Hepatocyte (in vitro differentiated cells): ENCODE results near the gene SUPT3H. TPM values are rescaled to one million over a fixed set of nuclear protein-coding genes. Genes with fewer than 3 reads are reported as not detected.
A peak's percentile ranks its signal among the peaks of the same experiment; 100 is the strongest.

Experiments
- DNase-seq: peaks from one replicate; pipeline ENCODE4 v3.0.0-alpha.2; 2016; ENCODE audit warnings: low spot score
- H2AFZ ChIP-seq: fragments of 200-600 bp; sonication (generic); 2 replicates; pipeline ENCODE4 v1.6.0; 2016; ENCODE audit warnings: antibody characterized with exemption, mild to moderate bottlenecking
- H3K27ac ChIP-seq: fragments of 200-600 bp; sonication (generic); 2 replicates; pipeline ENCODE4 v1.5.1; 2016; ENCODE audit warnings: mild to moderate bottlenecking
- H3K27me3 ChIP-seq: fragments of 200-600 bp; sonication (generic); 2 replicates; pipeline ENCODE4 v1.6.1; 2016
- H3K36me3 ChIP-seq: fragments of 200-600 bp; sonication (generic); replicated peaks from 2 replicates; pipeline ENCODE4 v1.5.1; 2016; ENCODE audit warnings: low read depth; ENCODE audit not compliant: insufficient read depth
- H3K4me1 ChIP-seq: fragments of 200-600 bp; sonication (generic); 2 replicates; pipeline ENCODE4 v1.5.1; 2016; ENCODE audit warnings: mild to moderate bottlenecking, moderate library complexity; ENCODE audit not compliant: insufficient read depth
- H3K4me2 ChIP-seq: fragments of 200-600 bp; sonication (generic); 2 replicates; pipeline ENCODE4 v1.6.0; 2016
- H3K4me3 ChIP-seq: fragments of 200-600 bp; sonication (generic); 2 replicates; pipeline ENCODE4 v1.5.1; 2016; ENCODE audit warnings: mild to moderate bottlenecking
- H3K79me2 ChIP-seq: fragments of 200-600 bp; sonication (generic); 2 replicates; pipeline ENCODE4 v1.6.0; 2017; ENCODE audit warnings: mild to moderate bottlenecking
- H3K9me2 ChIP-seq: fragments of 200-600 bp; sonication (generic); replicated peaks from 2 replicates; pipeline ENCODE4 v1.6.0; 2017; ENCODE audit warnings: mild to moderate bottlenecking; ENCODE audit not compliant: insufficient read depth
- H3K9me3 ChIP-seq: fragments of 200-600 bp; sonication (generic); 2 replicates; pipeline ENCODE4 v1.5.1; 2016; ENCODE audit warnings: low read depth, mild to moderate bottlenecking
- H4K20me1 ChIP-seq: fragments of 200-600 bp; sonication (generic); 2 replicates; pipeline ENCODE4 v1.6.0; 2016; ENCODE audit warnings: mild to moderate bottlenecking; ENCODE audit not compliant: insufficient read depth, poor library complexity, severe bottlenecking
- EZH2 ChIP-seq: fragments of 200-600 bp; sonication (generic); IDR thresholded peaks from 2 replicates; pipeline ENCODE4 v1.6.1; 2016; ENCODE audit warnings: antibody characterized with exemption, mild to moderate bottlenecking, borderline replicate concordance
- EZH2phosphoT487 ChIP-seq: fragments of 200-600 bp; sonication (generic); IDR thresholded peaks from one replicate; pipeline ENCODE4 v1.6.1; 2018; ENCODE audit warnings: antibody characterized with exemption, mild to moderate bottlenecking, low read depth, moderate library complexity; ENCODE audit not compliant: unreplicated experiment, severe bottlenecking
- WGBS: methylation state at CpG from one replicate; pipeline ENCODE4 v1.1.6; 2016; ENCODE audit warnings: low lambda C conversion rate; ENCODE audit errors: missing lambda C conversion rate; 5-methylcytosine and 5-hydroxymethylcytosine counted together
- polyA plus RNA-seq: library from polyadenylated mRNA; unstranded; fragments of >200 nt; fragmentation: Nextera tagmentation; extraction: Ambion mirVana; gene quantifications from 2 replicates; pipeline ENCODE4 v1.2.1, GENCODE V29; 2016
- total RNA-seq: library from RNA; depleted of rRNA; stranded (reverse); fragments of >200 nt; gene quantifications from 2 replicates; pipeline ENCODE4 v1.2.3, GENCODE V29; 2014
- TF ChIP-seq, protein P1 (sequence below): fragments of 200-600 bp; sonication (generic); IDR thresholded peaks from 2 replicates; pipeline ENCODE4 v1.5.1; 2016; ENCODE audit warnings: antibody characterized with exemption, mild to moderate bottlenecking; ENCODE audit not compliant: poor library complexity

The SUPT3H gene
- total and polyA plus RNA-seq, 2 experiments from 2014 or later = 6.8 to 7.7 TPM

- Histone ChIP-seq H3K9me3 (no peaks in the 10 kb centered on the region), H3K4me2 (peak overlapping the region; percentile 42), H3K4me1 (peaks cover 14% of the 10 kb centered on the region), H3K4me3 (no peak overlapping the region), H3K9me2 (no peaks in the 10 kb centered on the region), H3K27me3 (peaks cover 5% of the 10 kb centered on the region), H2AFZ (no peak overlapping the region), H3K36me3 (no peaks in the 10 kb centered on the region), H3K27ac (no peak overlapping the region), H4K20me1 (no peaks in the 10 kb centered on the region), H3K79me2 (no peaks in the 10 kb centered on the region)
- TF ChIP-seq, protein P1, sequence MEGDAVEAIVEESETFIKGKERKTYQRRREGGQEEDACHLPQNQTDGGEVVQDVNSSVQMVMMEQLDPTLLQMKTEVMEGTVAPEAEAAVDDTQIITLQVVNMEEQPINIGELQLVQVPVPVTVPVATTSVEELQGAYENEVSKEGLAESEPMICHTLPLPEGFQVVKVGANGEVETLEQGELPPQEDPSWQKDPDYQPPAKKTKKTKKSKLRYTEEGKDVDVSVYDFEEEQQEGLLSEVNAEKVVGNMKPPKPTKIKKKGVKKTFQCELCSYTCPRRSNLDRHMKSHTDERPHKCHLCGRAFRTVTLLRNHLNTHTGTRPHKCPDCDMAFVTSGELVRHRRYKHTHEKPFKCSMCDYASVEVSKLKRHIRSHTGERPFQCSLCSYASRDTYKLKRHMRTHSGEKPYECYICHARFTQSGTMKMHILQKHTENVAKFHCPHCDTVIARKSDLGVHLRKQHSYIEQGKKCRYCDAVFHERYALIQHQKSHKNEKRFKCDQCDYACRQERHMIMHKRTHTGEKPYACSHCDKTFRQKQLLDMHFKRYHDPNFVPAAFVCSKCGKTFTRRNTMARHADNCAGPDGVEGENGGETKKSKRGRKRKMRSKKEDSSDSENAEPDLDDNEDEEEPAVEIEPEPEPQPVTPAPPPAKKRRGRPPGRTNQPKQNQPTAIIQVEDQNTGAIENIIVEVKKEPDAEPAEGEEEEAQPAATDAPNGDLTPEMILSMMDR = peak; percentile 19
- no peak for TF ChIP-seq EZH2
- DNase-seq = peak; percentile 80
- WGBS = 9% methylated on average over 8 of the region's 8 CpGs
Observed at GRCh38 chr6:44800171-44800783, 577.5 kb downstream of the SUPT3H start.

DNA sequence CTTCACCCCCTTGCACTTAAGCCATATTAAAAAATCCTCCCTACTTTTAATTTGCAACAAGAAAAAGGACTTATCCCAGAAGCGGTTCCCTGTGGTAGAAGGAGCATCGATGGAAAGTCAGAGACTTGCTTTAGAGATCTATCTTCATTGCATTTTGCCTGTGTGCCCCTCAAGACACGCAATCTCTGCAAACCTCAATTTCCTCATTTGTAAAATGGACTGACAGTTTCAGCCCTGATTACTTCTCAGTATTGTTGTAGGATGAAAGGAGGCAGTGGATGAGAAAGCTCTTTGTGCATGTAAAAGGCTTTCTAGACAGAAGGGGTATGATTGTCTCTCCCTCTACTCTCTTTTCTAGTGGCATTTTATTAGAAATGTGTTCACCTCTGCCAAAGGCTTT, 580.0 kb downstream of the SUPT3H start:
- Histone ChIP-seq H3K27ac (no peak overlapping the region), H2AFZ (no peak overlapping the region), H3K9me3 (no peaks in the 10 kb centered on the region), H3K27me3 (peaks cover 5% of the 10 kb centered on the region), H4K20me1 (no peaks in the 10 kb centered on the region), H3K4me3 (no peak overlapping the region), H3K4me2 (no peak overlapping the region), H3K36me3 (no peaks in the 10 kb centered on the region), H3K9me2 (no peaks in the 10 kb centered on the region), H3K4me1 (peaks cover 6% of the 10 kb centered on the region), H3K79me2 (no peaks in the 10 kb centered on the region)
- DNase-seq = no peak
- WGBS = 97% methylated on average over 3 of the region's 3 CpGs
- TF ChIP-seq, protein P1 = no peak
- TF ChIP-seq EZH2 (no peak), EZH2phosphoT487 (no peak)

GRCh38 chr6:44795326-44795725, 582.4 kb downstream of the SUPT3H start:
- no peak for DNase-seq
- 95% methylated on average over 7 of the region's 7 CpGs for WGBS

More at GRCh38 chr6:44795326-44795725, 582.4 kb downstream of the SUPT3H start:
- H3K4me3 ChIP-seq = no peak overlapping the region
- H3K79me2 ChIP-seq = no peaks in the 10 kb centered on the region
- H3K9me3 ChIP-seq = no peaks in the 10 kb centered on the region
- H3K27ac ChIP-seq = no peak overlapping the region
- no peaks in the 10 kb centered on the region for H3K36me3 ChIP-seq
- no peaks in the 10 kb centered on the region for H4K20me1 ChIP-seq
- no peak overlapping the region for H3K4me2 ChIP-seq
- H3K4me1 ChIP-seq = peaks cover under 1% of the 10 kb centered on the region
- peaks cover 5% of the 10 kb centered on the region for H3K27me3 ChIP-seq
- no peak overlapping the region for H2AFZ ChIP-seq
- no peaks in the 10 kb centered on the region for H3K9me2 ChIP-seq
- TF ChIP-seq, protein P1 = no peak
- no peak for TF ChIP-seq EZH2phosphoT487
- no peak for TF ChIP-seq EZH2
